ENCODE results near the gene CACNA1I.

GRCh38 chr22:39593066-39593930, 22.7 kb downstream of the CACNA1I start:
- no peak for TF ChIP-seq POLR2A (IDR thresholded peaks at IDR 0.05)
- TF ChIP-seq, protein P1, sequence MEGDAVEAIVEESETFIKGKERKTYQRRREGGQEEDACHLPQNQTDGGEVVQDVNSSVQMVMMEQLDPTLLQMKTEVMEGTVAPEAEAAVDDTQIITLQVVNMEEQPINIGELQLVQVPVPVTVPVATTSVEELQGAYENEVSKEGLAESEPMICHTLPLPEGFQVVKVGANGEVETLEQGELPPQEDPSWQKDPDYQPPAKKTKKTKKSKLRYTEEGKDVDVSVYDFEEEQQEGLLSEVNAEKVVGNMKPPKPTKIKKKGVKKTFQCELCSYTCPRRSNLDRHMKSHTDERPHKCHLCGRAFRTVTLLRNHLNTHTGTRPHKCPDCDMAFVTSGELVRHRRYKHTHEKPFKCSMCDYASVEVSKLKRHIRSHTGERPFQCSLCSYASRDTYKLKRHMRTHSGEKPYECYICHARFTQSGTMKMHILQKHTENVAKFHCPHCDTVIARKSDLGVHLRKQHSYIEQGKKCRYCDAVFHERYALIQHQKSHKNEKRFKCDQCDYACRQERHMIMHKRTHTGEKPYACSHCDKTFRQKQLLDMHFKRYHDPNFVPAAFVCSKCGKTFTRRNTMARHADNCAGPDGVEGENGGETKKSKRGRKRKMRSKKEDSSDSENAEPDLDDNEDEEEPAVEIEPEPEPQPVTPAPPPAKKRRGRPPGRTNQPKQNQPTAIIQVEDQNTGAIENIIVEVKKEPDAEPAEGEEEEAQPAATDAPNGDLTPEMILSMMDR (IDR thresholded peaks at IDR 0.05), result no peak
